HepG2 (cell line): Measurements from ENCODE around the gene SERINC5. TPM values are rescaled to one million over a fixed set of nuclear protein-coding genes. Genes with fewer than 3 reads are reported as not detected.

ENCODE experiments used
- BCL6 ChIP-seq: IDR thresholded peaks from 2 replicates; pipeline ENCODE4 v1.6.1; 2016; ENCODE audit warnings: missing genetic modification reagents, missing compliant biosample characterization
- E2F1 ChIP-seq: sonication (generic); formaldehyde crosslinking; IDR thresholded peaks from 2 replicates; pipeline ENCODE4 v1.5.0; 2020; ENCODE audit warnings: missing genetic modification reagents
- FIP1L1 ChIP-seq: fragments of 200-400 bp; formaldehyde crosslinking; IDR thresholded peaks from 2 replicates; pipeline ENCODE4 v1.6.1; 2018; ENCODE audit warnings: low read depth, mild to moderate bottlenecking, low read length, moderate library complexity, borderline replicate concordance; ENCODE audit not compliant: insufficient read depth
- HES4 ChIP-seq: sonication (generic); formaldehyde crosslinking; IDR thresholded peaks from 2 replicates; pipeline ENCODE4 v1.9.0; 2021; ENCODE audit warnings: mild to moderate bottlenecking, missing genetic modification reagents, borderline replicate concordance
- IRF2 ChIP-seq: IDR thresholded peaks from 2 replicates; pipeline ENCODE4 v1.6.1; 2018; ENCODE audit warnings: missing genetic modification reagents, missing compliant biosample characterization
- LCORL ChIP-seq, 2 experiments: fragments of 450-650 bp in 1 of 2; sonication (generic) in 1 of 2; formaldehyde crosslinking in 1 of 2; IDR thresholded peaks; 2 replicates each; pipeline versions ENCODE4 v1.5.0 to v1.6.1; 2017 to 2020; ENCODE audit warnings: antibody characterized with exemption in 1 of 2, missing genetic modification reagents in 1 of 2
- MTA1 ChIP-seq: sonication (generic); formaldehyde crosslinking; IDR thresholded peaks from 2 replicates; pipeline ENCODE4 v1.4.0; 2020; ENCODE audit warnings: missing genetic modification reagents, mild to moderate bottlenecking, borderline replicate concordance
- NFIC ChIP-seq: IDR thresholded peaks from 2 replicates; pipeline ENCODE4 v1.6.1; 2012; ENCODE audit warnings: mild to moderate bottlenecking, low read length, inconsistent platforms
- SAFB2 ChIP-seq: sonication (generic); formaldehyde crosslinking; IDR thresholded peaks from 2 replicates; pipeline ENCODE4 v1.5.1; 2020; ENCODE audit warnings: missing genetic modification reagents, low read depth, mild to moderate bottlenecking, borderline replicate concordance
- SOX13 ChIP-seq, 3 experiments: fragments of 450-650 bp in 1 of 3; sonication (generic) in 1 of 3; formaldehyde crosslinking in 1 of 3; IDR thresholded peaks in 2 of 3; conservative IDR thresholded peaks in 1 of 3; 2 replicates each; pipeline versions ENCODE4 v1.5.0 to v1.6.1; 2016 to 2020; ENCODE audit warnings: antibody characterized with exemption in 1 of 3, mild to moderate bottlenecking in 1 of 3, missing compliant biosample characterization in 1 of 3, missing genetic modification reagents in 1 of 3, moderate library complexity in 1 of 3
- SP5 ChIP-seq: IDR thresholded peaks from 2 replicates; pipeline ENCODE4 v1.6.1; 2016; ENCODE audit warnings: low read depth, borderline replicate concordance
- ZBTB38 ChIP-seq: sonication (generic); formaldehyde crosslinking; IDR thresholded peaks from 2 replicates; pipeline ENCODE4 v1.5.1; 2020; ENCODE audit warnings: mild to moderate bottlenecking, missing genetic modification reagents
- ZBTB46 ChIP-seq: sonication (generic); formaldehyde crosslinking; IDR thresholded peaks from 2 replicates; pipeline ENCODE4 v1.4.0; 2020; ENCODE audit warnings: mild to moderate bottlenecking, missing genetic modification reagents, borderline replicate concordance
- ZKSCAN1 ChIP-seq: fragments of 150-350 bp; IDR thresholded peaks from 2 replicates; pipeline ENCODE4 v1.6.1; 2014; ENCODE audit warnings: low read length
- ZNF17 ChIP-seq: sonication (generic); formaldehyde crosslinking; IDR thresholded peaks from 2 replicates; pipeline ENCODE4 v1.5.0; 2020; ENCODE audit warnings: mild to moderate bottlenecking, missing genetic modification reagents
- ZNF263 ChIP-seq: sonication (generic); formaldehyde crosslinking; IDR thresholded peaks from 2 replicates; pipeline ENCODE4 v1.4.0; 2020; ENCODE audit warnings: missing genetic modification reagents
- ZNF761 ChIP-seq: sonication (generic); formaldehyde crosslinking; conservative IDR thresholded peaks from 2 replicates; pipeline ENCODE4 v1.4.0; 2020; ENCODE audit warnings: mild to moderate bottlenecking, missing genetic modification reagents
- ZNF781 ChIP-seq: sonication (generic); formaldehyde crosslinking; IDR thresholded peaks from 2 replicates; pipeline ENCODE4 v1.5.1; 2020; ENCODE audit warnings: borderline replicate concordance, mild to moderate bottlenecking, missing genetic modification reagents; ENCODE audit errors: not compliant biosample characterization
- ZNF792 ChIP-seq: IDR thresholded peaks from 2 replicates; pipeline ENCODE4 v1.6.1; 2016
- polyA plus RNA-seq, 8 experiments: library from polyadenylated mRNA; depleted of rRNA in 3 of 8; stranded (reverse) in 7 of 8; unstranded in 1 of 8; fragments of >200 nt; fragmentation: Illumina TruSeq in 4 of 8; extraction: Trizol in 4 of 8; gene quantifications; 2 replicates each; pipeline versions ENCODE4 v1.2.1 to v1.2.3, GENCODE V29; 2011 to 2016; ENCODE audit warnings: low read depth in 4 of 8, missing spikeins in 1 of 8, mixed read lengths in 1 of 8; ENCODE audit not compliant: insufficient read depth in 1 of 8
- total RNA-seq, 5 experiments: library from RNA; depleted of rRNA; stranded (reverse); fragments of >200 nt; fragmentation: Illumina TruSeq; extraction: Trizol; gene quantifications; 2 replicates each; pipeline ENCODE4 v1.2.3, GENCODE V29; 2016; ENCODE audit warnings: low read depth in 1 of 5
- TF ChIP-seq, protein P1 (sequence below): sonication (generic); formaldehyde crosslinking; IDR thresholded peaks from 2 replicates; pipeline ENCODE4 v1.4.0; 2020; ENCODE audit warnings: missing genetic modification reagents, mild to moderate bottlenecking, borderline replicate concordance
- TF ChIP-seq, protein P2 (sequence below): fragments of 450-650 bp; IDR thresholded peaks from 2 replicates; pipeline ENCODE4 v1.6.1; 2017; ENCODE audit warnings: mild to moderate bottlenecking

SERINC5 gene
- total and polyA plus RNA-seq, 2 of the 13 experiments (the other 11 are each of a cell fraction or from before 2014, with no cell fraction given): 17.3 to 22.8 TPM

GRCh38 chr5:80181618-80182211 is 74.1 kb downstream of the SERINC5 start (continued):
- TF ChIP-seq, protein P1, sequence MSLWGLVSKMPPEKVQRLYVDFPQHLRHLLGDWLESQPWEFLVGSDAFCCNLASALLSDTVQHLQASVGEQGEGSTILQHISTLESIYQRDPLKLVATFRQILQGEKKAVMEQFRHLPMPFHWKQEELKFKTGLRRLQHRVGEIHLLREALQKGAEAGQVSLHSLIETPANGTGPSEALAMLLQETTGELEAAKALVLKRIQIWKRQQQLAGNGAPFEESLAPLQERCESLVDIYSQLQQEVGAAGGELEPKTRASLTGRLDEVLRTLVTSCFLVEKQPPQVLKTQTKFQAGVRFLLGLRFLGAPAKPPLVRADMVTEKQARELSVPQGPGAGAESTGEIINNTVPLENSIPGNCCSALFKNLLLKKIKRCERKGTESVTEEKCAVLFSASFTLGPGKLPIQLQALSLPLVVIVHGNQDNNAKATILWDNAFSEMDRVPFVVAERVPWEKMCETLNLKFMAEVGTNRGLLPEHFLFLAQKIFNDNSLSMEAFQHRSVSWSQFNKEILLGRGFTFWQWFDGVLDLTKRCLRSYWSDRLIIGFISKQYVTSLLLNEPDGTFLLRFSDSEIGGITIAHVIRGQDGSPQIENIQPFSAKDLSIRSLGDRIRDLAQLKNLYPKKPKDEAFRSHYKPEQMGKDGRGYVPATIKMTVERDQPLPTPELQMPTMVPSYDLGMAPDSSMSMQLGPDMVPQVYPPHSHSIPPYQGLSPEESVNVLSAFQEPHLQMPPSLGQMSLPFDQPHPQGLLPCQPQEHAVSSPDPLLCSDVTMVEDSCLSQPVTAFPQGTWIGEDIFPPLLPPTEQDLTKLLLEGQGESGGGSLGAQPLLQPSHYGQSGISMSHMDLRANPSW (CRISPR knock-in tag): no peak
- no peak for TF ChIP-seq ZBTB38 (CRISPR knock-in tag)
- TF ChIP-seq ZKSCAN1: no peak
- no peak for TF ChIP-seq ZNF17 (CRISPR knock-in tag)
- no peak for TF ChIP-seq FIP1L1
- no peak for TF ChIP-seq ZNF761 (CRISPR knock-in tag)
- TF ChIP-seq ZNF792 (CRISPR knock-in tag): peak; percentile 64
- peak; percentile 34; the same call in 1 of the 2 replicates for TF ChIP-seq SP5
- no peak for TF ChIP-seq ZNF781 (CRISPR knock-in tag)
- no peak for TF ChIP-seq SOX13 (IDR thresholded peaks at IDR 0.05)
- peak in 1 of 2 experiments; percentile 78; a peak in 2 of 4 replicates for TF ChIP-seq SOX13 (CRISPR knock-in tag; conservative IDR thresholded peaks at IDR 0.05 in 1 of 2, IDR thresholded peaks at IDR 0.05 in 1 of 2)
- 0 out of 2 replicates have a peak, but pooled peaks have one; percentile 46 for TF ChIP-seq NFIC
- no peak for TF ChIP-seq E2F1 (CRISPR knock-in tag)
- TF ChIP-seq ZBTB46 (CRISPR knock-in tag): no peak
- no peak for TF ChIP-seq LCORL (IDR thresholded peaks at IDR 0.05)
- no peak for TF ChIP-seq LCORL (CRISPR knock-in tag; IDR thresholded peaks at IDR 0.05)
- peak; percentile 72 for TF ChIP-seq BCL6 (CRISPR knock-in tag)
- TF ChIP-seq, protein P2, sequence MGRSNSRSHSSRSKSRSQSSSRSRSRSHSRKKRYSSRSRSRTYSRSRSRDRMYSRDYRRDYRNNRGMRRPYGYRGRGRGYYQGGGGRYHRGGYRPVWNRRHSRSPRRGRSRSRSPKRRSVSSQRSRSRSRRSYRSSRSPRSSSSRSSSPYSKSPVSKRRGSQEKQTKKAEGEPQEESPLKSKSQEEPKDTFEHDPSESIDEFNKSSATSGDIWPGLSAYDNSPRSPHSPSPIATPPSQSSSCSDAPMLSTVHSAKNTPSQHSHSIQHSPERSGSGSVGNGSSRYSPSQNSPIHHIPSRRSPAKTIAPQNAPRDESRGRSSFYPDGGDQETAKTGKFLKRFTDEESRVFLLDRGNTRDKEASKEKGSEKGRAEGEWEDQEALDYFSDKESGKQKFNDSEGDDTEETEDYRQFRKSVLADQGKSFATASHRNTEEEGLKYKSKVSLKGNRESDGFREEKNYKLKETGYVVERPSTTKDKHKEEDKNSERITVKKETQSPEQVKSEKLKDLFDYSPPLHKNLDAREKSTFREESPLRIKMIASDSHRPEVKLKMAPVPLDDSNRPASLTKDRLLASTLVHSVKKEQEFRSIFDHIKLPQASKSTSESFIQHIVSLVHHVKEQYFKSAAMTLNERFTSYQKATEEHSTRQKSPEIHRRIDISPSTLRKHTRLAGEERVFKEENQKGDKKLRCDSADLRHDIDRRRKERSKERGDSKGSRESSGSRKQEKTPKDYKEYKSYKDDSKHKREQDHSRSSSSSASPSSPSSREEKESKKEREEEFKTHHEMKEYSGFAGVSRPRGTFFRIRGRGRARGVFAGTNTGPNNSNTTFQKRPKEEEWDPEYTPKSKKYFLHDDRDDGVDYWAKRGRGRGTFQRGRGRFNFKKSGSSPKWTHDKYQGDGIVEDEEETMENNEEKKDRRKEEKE: no peak
- no peak for TF ChIP-seq SAFB2 (CRISPR knock-in tag)
- TF ChIP-seq ZNF263 (CRISPR knock-in tag): peak; percentile 45; the same call in 1 of the 2 replicates
- TF ChIP-seq MTA1 (CRISPR knock-in tag): no peak
- TF ChIP-seq IRF2 (CRISPR knock-in tag): peak; percentile 41; the same call in 1 of the 2 replicates
- TF ChIP-seq HES4 (CRISPR knock-in tag): no peak
